Measurements from ENCODE around the gene CHIC1. TPM values are rescaled to one million over a fixed set of nuclear protein-coding genes. Genes with fewer than 3 reads are reported as not detected.
"Not testable (repeated sequence)": the region's sequence is repeated elsewhere in the genome, so short reads cannot be mapped to it uniquely, and the experiment has no call there.

CHIC1 gene
- 10 to 100 TPM in 2 of 4 donors, 1 to 10 TPM in 2; 9.8 to 12.0 (median 10.0) TPM for polyA plus RNA-seq (ENCODE audit: insufficient read length in 4 of 4)

- DNase-seq (ENCODE audit: low read depth in 4 of 4, low spot score in 2 of 4): peak in 2 of 4 donors; percentile 34 to 50
These were observed at the start of gene CHIC1 for GRCh38 chrX:73562984-73563737. CHIC1 (plus strand) TSS chrX:73563197; CDS start chrX:73563285, 88 bp downstream.

- DNase-seq (ENCODE audit: low read depth in 4 of 4, low spot score in 2 of 4): not testable (repeated sequence)
These were observed 40.2 kb upstream of the CHIC1 start for GRCh38 chrX:73522823-73523222.

GRCh38 chrX:73524906-73525305, 38.1 kb upstream of the CHIC1 start:
- no peak for DNase-seq (ENCODE audit: low read depth in 4 of 4, low spot score in 2 of 4)

GRCh38 chrX:73525928-73526690, 36.9 kb upstream of the CHIC1 start:
- DNase-seq (ENCODE audit: low read depth in 4 of 4, low spot score in 2 of 4): no peak

- not testable (repeated sequence) for DNase-seq (ENCODE audit: low read depth in 4 of 4, low spot score in 2 of 4)
These were observed 31.3 kb upstream of the CHIC1 start for GRCh38 chrX:73531655-73532054.

- DNase-seq (ENCODE audit: low read depth in 4 of 4, low spot score in 2 of 4): no peak
These were observed 6.8 kb upstream of the CHIC1 start for GRCh38 chrX:73556159-73556558.

GRCh38 chrX:73561801-73562200, 1.2 kb upstream of the CHIC1 start:
- DNase-seq (ENCODE audit: low read depth in 4 of 4, low spot score in 2 of 4): no peak

- no peak for DNase-seq (ENCODE audit: low read depth in 4 of 4, low spot score in 2 of 4)
These were observed 539 bp upstream of the CHIC1 start for GRCh38 chrX:73562458-73562857.

GRCh38 chrX:73563738-73564068, 706 bp downstream of the CHIC1 start:
- DNase-seq (ENCODE audit: low read depth in 4 of 4, low spot score in 2 of 4): peak in 1 of 4 donors; percentile 27

GRCh38 chrX:73577361-73577760, 14.4 kb downstream of the CHIC1 start:
- DNase-seq (ENCODE audit: low read depth in 4 of 4, low spot score in 2 of 4): no peak

GRCh38 chrX:73581002-73581628, 18.1 kb downstream of the CHIC1 start:
- no peak for DNase-seq (ENCODE audit: low read depth in 4 of 4, low spot score in 2 of 4)

GRCh38 chrX:73597758-73598157, 34.8 kb downstream of the CHIC1 start:
- not testable (repeated sequence) for DNase-seq (ENCODE audit: low read depth in 4 of 4, low spot score in 2 of 4)

- DNase-seq (ENCODE audit: low read depth in 4 of 4, low spot score in 2 of 4): no peak
These were observed 52.0 kb downstream of the CHIC1 start for GRCh38 chrX:73615022-73615421.

- DNase-seq (ENCODE audit: low read depth in 4 of 4, low spot score in 2 of 4): not testable (repeated sequence)
These were observed 78.7 kb downstream of the CHIC1 start for GRCh38 chrX:73641669-73642068.

- no peak for DNase-seq (ENCODE audit: low read depth in 4 of 4, low spot score in 2 of 4)
These were observed 84.2 kb downstream of the CHIC1 start for GRCh38 chrX:73647212-73647611.

GRCh38 chrX:73647632-73648322, 84.8 kb downstream of the CHIC1 start:
- no peak for DNase-seq (ENCODE audit: low read depth in 4 of 4, low spot score in 2 of 4)

GRCh38 chrX:73661322-73661721, 98.3 kb downstream of the CHIC1 start:
- DNase-seq (ENCODE audit: low read depth in 4 of 4, low spot score in 2 of 4): not testable (repeated sequence)

GRCh38 chrX:73668779-73669178, 105.8 kb downstream of the CHIC1 start:
- DNase-seq (ENCODE audit: low read depth in 4 of 4, low spot score in 2 of 4): no peak

- no peak for DNase-seq (ENCODE audit: low read depth in 4 of 4, low spot score in 2 of 4)
These were observed 118.4 kb downstream of the CHIC1 start for GRCh38 chrX:73681408-73681807.

GRCh38 chrX:73683236-73683859, 120.4 kb downstream of the CHIC1 start:
- DNase-seq (ENCODE audit: low read depth in 4 of 4, low spot score in 2 of 4): no peak
